Stimulated activated CD8-positive, alpha-beta memory T cell treated with anti-CD3 and anti-CD28 coated beads, Interleukin-4, amount 100 ng/mL, for 48 hours (primary cell): ENCODE data around the gene RAB32.

Source experiments
- DNase-seq: peaks from one replicate; pipeline ENCODE4 v3.0.0-alpha.2; 2020

Gene RAB32

GRCh38 chr6:146583966-146584365, 40.3 kb downstream of the RAB32 start:
- no peak for DNase-seq

GRCh38 chr6:146587459-146587858, 43.8 kb downstream of the RAB32 start:
- DNase-seq: no peak

DNA sequence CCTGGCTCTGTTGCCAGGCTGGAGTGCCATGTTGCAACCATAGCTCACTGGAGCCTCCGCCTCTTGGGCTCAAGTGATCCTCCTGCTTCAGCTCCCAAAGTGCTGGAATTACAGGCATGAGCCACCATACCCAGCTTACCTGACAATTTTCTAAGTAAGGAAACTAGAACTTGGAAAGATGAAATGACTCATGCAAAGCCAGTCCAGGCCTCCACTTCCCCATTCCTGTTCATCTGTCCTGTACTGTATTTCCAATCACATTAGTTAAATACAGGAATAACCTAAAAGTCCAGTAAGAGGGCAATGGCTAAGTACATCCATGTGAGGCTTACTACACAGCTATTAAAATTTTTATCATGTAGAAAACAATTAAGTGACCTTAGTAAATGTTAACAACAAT, 46.9 kb downstream of the RAB32 start:
- DNase-seq: no peak

GRCh38 chr6:146592451-146592850, 48.8 kb downstream of the RAB32 start:
- no peak for DNase-seq

- DNase-seq: no peak
These were observed 50.4 kb downstream of the RAB32 start for GRCh38 chr6:146593986-146594385.

DNA sequence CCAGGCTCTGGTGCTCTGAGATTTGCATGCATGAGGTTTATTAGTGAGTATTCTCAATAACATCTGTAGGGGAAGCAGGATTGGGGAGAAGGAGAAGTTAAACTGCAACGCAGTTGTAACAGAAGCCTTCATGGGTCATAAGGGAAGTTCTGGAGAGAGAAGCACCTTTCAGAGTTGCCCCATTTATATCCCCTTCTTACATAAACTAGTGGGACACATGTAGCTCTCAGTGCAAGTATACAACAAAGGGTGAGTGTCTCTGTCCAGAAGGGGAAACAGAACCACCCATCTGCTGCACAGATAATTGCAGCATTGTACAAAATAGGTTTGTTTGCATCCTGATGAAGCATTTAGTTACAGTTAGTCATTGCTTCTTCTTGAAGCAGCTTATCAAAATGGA, 50.9 kb downstream of the RAB32 start:
- no peak for DNase-seq

DNA sequence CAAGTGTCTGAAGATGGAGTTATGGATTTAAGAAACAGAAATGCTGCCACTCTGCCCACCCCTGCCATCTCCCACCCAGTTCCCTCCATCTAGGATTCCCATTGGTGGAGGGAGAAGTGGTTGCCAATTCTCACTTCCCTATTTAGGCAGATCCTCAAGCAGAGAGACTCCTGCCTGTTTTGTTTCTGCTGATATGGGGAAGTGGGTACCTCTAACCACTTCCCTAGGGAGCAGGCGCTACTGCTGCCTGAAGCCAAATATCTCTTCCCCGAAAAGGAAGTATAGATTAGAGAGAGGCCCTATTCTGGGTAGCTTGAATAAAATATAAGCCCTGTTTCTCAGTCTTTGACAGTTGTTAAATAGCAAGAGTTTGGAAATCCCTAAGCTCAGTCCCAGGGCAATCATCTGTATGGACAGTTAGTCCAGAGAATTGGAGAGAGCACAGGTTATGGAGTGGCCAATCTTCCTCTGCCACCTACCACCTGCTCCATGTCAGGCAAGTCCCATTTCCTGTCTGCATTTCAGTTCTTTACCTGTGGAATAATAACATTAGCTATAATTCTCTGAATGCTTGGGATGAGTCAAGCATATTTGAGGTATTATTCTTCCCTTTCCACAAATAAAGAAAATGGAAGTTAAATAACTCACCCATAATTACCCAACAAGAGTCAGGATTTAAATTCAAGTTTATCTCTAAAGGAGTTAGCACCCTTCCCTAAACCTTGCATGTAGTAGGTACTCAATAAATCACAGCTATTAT, 52.5 kb downstream of the RAB32 start:
- no peak for DNase-seq

- DNase-seq: no peak
These were observed 55.3 kb downstream of the RAB32 start, which contains the start of gene ADGB for GRCh38 chr6:146598772-146599405. ADGB (plus strand) TSS chr6:146598972; CDS start chr6:146599041, 69 bp downstream.

DNA sequence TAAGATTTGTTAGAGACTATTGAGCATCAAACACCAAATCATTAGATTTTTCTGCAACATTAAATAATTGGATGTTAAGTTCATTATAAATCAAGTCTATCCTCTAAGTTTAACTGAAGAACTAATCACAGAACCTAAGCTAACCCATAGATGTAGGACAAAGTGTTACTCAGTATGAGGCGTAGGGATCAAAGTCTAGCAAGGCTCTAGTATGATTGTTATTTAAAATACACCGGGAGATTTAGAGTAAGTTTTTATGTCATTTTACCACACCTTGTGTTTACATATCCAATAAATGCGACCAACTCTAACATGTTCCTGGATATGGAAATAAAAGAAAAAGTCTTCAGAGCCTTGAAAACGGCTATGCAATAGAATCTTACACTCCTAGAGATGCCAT, 57.7 kb downstream of the RAB32 start:
- no peak for DNase-seq

DNA sequence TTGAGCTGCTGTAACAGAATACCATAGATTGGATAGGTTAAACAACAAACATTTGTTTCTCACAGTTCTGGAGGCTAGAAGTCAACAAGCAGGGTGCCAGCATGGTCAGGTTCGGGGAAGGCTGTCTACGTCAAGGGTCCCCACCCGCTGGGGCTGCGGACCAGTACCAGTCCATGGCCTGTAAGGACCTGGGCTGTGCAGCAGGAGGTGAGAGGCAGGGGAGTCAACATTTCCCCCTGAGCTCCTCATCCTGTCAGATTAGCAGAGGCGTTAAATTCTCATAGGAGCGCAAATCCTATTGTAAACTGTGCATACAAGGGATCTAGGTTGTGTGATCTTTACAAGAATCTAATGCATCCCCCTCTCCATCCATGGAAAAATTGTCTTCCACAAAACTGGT, 58.9 kb downstream of the RAB32 start:
- no peak for DNase-seq
